GM18951 (cell line): Measurements from ENCODE around the gene IL17RA.
"Not testable (repeated sequence)": the region's sequence is repeated elsewhere in the genome, so short reads cannot be mapped to it uniquely, and the experiment has no call there.

Experiments
- POLR2A ChIP-seq: IDR thresholded peaks from 4 replicates; pipeline ENCODE4 v1.6.1; 2011; ENCODE audit warnings: mild to moderate bottlenecking; ENCODE audit not compliant: insufficient read length, insufficient read depth; ENCODE audit errors: extremely low read depth
- in situ Hi-C: fragments of 300-500 bp; cut with MboI; formaldehyde crosslinking; loops from one replicate; pipeline ENCODE4 v1.12.0; 2022; ENCODE audit warnings: low sequenced_read_pairs, mixed read lengths, inconsistent platforms; ENCODE audit not compliant: unreplicated experiment

The IL17RA gene

DNA sequence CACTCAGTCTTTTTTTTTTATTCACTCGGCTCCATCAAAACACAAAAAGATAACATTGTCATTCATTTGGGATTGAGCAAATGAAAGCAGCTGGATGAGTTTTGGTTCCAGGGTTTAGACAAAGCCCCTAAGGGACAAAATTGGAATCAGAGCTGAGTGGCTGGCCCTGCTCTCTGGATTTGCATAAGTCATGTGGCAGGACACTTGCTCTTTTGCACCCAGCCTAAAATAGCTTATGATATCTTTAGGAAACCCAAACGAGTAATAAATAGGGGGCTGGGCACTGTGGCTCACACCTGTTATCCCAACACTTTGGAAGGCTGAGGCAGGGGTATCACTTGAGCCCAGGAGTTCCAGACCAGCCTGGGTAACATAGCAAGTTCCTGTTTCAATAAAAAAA, 47.3 kb downstream of the IL17RA start:
- in situ Hi-C loops = no loop called here

DNA sequence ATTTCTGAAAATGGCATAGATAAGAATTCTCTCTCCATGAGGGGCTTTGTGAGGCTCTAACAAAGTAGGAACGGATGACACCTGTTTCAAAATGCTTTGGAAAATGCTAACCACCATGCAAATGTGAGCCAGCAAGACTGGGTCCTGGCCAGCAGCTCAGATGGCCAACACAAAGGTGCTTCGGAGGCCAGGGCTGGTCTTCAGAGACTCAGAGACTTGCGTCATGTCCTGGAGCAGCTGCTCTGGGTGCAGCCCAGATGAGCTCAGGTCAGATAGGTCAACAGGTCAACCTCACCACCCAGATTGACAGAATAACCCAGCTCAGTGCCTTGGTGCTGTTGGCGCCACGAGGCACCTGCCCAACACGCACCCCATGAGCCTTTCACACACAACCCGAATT, 48.3 kb downstream of the IL17RA start:
- in situ Hi-C loops = no loop called here
- no peak for TF ChIP-seq POLR2A

More for the DNA sequence above, 47.3 kb downstream of the IL17RA start:
- no peak for TF ChIP-seq POLR2A

DNA sequence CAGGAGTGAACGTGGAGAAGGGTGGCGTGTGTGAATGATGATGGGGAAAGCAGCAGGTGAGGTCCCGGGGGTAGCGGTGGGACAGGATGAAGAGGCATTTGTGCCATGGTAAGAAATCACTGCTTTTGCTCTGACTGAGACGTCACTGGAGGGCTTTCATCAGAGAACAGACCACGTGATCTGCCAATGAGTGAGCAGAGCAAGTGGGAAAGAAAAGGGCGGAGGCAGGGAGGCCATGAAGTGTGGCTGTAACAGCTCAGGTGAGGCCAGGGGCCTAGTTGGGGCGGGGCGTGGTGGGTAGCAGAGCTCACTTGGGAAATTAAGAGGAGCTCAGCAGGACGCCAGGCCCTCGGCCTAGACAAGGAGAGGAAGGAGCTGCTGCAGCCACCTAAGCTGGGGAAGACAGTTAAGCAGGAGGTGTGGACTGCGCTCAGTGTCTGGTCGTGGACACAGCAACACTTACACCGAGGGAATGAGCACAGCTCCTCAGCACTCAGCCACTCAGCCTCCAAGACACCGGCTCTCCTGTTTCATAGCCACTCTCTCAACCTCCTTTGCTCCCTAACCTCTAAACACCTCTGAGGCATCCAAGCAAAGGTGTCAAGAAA, 50.5 kb downstream of the IL17RA start:
- TF ChIP-seq POLR2A = no peak
- in situ Hi-C loops = no loop called here

DNA sequence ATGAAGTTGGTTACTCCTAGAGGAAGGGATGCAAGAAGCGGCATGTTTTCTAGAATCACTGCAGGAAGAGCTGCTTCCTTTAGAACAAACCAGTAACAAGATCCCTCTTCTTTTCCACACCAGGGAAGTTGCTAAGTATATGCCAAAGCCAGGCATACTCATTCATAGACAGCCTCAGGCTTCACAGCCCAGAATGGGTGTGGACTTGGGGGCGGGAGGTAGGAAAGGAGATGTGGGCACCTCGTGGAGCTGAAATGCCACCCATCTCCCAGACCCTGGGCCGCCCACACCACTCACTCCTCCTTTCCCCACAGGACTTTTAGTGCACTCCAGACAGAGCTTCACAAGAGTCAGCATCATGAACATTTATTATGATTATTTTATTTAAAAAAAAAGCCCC, 52.4 kb downstream of the IL17RA start:
- no peak for TF ChIP-seq POLR2A
- in situ Hi-C loops = no loop called here

DNA sequence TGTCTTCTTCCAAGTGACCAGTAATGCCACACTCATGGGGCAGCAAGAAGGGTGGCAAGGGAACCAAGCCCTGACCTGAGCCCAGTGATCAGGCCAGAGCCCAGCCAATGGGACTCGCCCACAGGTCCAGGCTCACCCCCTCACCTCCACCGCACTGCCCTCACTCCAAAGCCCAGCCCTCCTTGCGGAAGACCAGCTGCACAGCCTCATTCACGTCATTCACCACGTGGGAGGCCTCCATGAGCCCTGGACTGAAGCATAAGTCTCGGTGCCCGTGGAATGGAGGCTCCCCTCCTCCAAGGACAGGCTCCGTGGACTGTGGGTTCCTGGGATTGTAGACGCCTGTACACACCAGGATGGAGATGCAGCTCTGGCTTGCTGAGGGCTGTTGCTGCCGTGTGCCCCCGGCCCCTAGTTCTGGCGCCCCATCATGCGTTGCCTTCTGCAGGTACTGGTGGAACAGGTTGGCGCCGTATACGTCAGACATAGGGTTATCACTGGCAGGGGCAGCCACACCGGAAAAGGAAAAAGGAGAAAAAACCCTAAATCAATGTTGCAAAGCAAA, 53.1 kb downstream of the IL17RA start:
- TF ChIP-seq POLR2A = no peak
- in situ Hi-C loops = no loop called here

DNA sequence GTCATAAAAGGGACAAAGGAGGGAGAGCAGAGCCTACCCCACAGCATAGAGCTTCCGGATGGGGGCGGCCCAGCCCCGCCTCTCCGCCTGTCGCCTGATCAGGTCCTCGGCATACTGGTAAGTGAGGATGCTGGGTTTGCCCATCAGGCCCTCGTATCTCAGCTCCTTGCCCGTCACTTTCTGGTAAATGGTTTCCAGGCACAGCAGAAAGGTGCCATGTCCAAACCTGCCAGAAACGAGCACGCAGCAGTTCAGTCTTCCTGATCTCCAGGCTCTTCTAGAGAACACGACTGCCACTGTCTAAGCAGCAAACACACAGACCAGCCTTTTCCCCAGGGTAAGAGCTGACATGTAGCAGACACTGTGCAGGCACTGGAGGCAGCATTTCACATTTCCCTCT, 53.7 kb downstream of the IL17RA start:
- no peak for TF ChIP-seq POLR2A
- in situ Hi-C loops = no loop called here

DNA sequence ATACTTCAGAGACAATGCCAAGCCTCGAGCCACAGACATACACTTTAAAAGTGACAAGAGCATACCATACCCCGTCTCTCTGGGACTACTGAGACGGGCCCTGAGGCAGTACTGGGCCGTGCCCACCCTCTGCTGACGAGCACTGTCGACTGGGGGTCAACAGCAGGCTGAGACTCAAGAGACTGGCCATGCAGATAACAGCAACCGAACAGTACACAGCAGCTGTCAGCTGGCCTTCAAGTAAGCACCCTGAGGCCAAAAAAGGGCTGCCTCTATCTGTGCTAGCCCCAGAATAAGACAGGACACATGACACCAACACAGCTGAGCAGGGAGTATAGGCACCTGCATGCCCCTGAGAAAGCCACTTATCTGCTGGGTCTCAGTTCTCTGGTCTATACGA, 55.2 kb downstream of the IL17RA start:
- TF ChIP-seq POLR2A = no peak
- in situ Hi-C loops = no loop called here

DNA sequence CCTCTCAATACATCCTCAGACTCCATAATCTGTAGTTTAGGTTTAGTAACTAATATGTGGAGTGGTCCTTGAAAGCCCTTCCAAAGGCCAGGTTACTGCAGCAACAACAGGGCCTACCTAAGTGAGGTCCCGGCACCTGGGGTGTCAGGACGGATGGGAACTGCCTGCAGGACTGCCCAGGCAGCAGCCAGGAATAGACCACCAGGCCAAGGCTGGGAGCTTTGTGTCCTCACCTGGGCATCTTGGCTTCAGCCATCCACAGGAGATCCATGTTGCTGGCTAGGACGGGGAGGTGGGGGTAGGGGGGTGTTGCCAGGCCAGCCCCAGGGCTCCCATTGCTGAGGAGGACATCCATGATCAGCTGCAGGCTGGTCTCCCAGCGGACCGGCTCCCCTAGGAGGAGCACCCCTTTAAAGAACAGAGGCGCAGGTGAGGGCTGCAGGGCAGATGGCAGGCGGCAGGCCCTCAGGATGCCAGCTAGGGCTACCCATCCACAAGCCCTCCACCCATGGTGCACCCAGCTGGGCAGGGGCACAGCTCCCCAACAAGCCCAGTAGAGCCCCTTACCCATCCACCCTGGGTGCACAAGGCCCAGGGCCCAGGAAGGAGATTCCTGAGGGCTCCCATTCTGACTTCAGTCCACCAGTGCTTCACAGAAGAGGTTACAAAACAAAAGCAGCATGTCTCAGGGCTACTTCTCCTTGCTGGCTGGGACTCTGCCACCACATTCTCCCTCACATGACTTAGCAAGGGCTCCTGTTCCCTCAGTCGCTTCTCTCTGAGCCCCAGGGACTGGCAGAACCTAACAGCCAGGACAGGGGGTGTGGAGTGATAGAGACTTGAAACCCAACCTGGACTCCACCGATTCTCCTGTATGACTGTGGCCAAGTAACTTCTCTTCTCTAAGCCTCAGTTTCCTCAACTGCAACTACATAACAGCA, 56.3 kb downstream of the IL17RA start:
- in situ Hi-C loops = no loop called here
- no peak for TF ChIP-seq POLR2A

DNA sequence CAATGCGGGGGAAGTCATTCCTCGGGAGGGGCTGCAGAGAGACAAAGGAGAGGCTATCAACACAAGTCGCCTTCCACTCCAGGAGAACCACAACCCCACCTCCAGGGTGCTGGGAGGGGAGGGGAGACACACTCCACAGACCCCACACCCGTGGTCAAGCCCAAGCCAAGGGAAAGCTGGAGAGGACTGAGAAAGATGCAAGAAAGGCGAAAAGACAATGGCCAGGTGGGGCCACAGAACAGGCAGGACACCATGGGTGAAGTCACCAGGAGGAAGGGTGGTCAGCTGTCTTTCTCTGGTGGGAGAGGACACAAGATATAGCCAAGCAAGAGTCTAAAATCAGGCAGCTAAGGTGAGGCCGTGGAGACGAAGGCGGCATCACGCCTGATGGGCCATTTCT, 58.3 kb downstream of the IL17RA start:
- TF ChIP-seq POLR2A = no peak
- in situ Hi-C loops = no loop called here

DNA sequence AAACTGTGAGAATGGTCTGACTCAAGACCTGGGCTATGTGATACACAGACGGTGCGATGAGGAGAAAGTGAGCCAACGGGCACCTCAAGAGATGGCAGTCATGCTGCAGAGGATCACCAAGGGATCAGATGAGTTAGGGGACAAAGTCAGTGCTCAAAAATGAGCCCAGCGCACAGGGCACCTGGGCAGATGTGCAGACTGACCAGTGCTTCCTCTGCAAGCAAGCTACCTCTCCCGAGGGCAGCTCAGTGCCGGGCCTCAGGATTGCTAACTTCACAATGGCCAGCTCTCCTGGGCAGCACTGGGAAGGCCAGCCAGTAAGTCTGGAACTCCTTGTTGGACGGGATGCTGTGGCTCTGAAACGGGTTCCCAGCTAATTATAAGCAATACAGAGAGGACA, 59.0 kb downstream of the IL17RA start:
- in situ Hi-C loops = no loop called here
- no peak for TF ChIP-seq POLR2A

DNA sequence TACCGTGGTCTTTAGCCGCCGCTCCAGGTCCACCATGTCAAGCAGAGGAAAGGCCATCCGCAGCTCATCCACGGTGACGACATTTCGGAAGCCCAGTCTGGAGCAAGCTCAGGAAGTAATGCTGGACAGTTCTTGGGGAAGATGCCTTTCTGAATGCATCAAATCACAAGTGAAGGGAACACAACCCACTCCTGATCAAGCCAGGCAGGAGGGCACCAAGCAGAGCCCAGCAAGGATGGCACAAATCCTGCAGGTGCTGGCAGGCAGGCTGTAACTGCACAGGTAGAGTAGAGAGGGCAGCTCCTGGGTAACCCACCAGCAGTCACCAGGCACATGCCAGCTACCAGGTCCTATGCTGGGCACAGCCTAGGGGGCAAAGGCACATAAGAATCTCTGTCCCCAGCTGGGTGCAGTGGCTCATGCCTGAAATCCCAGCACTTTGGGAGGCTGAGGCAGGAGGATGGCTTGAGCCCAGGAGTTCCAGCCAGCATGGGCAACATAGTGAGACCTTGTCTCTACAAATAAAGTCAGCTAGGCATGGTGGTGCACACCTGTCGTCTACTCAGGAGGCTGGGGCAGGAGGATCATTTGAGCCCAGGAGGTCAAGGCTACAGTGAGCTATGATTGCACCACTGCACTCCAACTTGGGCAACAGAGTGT, 60.4 kb downstream of the IL17RA start:
- in situ Hi-C loops = no loop called here
- no peak for TF ChIP-seq POLR2A

DNA sequence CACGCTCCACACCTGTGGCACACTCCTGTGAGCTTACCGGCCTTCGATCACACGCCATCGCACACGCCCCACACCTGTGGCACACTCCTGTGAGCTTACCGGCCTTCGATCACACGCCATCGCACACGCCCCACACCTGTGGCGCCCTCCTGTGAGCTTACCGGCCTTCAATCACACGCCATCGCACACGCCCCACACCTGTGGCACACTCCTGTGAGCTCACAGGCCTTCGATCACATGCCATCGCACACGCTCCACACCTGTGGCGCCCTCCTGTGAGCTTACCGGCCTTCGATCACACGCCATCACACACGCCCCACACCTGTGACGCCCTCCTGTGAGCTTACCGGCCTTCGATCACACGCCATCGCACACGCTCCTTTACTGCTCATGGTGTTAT, 62.7 kb downstream of the IL17RA start:
- in situ Hi-C loops = not testable (repeated sequence)

DNA sequence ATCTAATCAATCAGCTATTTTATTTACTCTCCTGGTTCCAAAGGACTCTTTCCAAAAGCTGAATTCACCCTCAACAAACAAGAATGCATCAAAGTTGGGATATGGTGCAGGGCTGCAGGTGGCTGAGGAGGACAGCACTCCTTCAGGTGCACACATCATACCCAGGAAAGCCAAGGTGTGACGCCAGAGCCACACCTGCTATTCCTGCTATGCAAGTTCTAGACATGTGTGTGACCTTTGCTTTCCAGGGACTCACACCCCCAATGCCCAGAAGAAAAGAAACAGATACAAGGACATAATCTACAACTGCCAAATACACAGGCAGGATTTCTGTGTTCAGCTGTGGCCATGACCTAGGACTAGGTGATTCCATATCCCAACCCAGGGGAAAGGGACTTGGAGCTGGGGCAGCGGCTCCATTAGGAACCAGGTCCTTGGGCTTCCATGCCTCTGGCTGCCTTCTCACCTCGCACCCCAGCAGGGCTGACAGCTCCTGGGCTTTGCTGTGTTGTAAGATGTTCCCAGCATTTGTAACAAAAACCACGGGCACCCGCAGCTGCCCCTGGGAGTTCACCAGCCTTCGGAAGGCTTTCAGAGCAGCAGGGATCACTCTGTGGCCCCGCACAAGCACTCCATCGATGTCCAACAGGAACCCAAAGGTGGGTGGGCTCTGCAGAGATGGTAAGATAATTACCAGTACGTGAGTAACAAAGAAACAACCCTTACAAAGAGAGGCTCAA, 64.4 kb downstream of the IL17RA start:
- in situ Hi-C loops = no loop called here
- no peak for TF ChIP-seq POLR2A

DNA sequence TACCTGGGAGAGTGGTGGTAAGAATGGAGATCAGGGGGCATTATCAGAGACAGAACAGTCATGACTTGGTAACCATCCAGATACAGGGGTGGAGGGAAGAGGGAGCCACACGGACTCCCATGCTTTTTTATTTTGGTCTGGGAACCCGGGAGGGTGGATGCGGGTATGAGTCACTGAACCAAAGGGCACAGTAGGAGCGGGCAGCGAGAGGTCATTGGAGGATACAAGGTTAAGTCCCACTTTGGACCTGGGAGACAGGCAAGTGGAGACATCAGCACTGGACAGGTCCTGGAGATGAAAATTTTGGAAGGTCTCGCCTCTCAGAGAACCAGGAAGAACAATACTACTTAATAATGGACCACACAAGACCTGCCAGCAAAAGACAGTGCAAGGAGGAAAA, 67.5 kb downstream of the IL17RA start:
- in situ Hi-C loops = loop anchor here (5.0 kb wide), 1 partner anchor 35 kb away; no protein-coding TSS in a partner anchor
- TF ChIP-seq POLR2A = no peak
